NCI-H146 (cell line): ENCODE results near the gene MYBPHL.
A peak's percentile ranks its signal among the peaks of the same experiment; 100 is the strongest.

Experiments used
- DNase-seq: peaks from one replicate; lab custom pipeline; 2025; lab: John Stamatoyannopoulos, UW

MYBPHL gene

DNA sequence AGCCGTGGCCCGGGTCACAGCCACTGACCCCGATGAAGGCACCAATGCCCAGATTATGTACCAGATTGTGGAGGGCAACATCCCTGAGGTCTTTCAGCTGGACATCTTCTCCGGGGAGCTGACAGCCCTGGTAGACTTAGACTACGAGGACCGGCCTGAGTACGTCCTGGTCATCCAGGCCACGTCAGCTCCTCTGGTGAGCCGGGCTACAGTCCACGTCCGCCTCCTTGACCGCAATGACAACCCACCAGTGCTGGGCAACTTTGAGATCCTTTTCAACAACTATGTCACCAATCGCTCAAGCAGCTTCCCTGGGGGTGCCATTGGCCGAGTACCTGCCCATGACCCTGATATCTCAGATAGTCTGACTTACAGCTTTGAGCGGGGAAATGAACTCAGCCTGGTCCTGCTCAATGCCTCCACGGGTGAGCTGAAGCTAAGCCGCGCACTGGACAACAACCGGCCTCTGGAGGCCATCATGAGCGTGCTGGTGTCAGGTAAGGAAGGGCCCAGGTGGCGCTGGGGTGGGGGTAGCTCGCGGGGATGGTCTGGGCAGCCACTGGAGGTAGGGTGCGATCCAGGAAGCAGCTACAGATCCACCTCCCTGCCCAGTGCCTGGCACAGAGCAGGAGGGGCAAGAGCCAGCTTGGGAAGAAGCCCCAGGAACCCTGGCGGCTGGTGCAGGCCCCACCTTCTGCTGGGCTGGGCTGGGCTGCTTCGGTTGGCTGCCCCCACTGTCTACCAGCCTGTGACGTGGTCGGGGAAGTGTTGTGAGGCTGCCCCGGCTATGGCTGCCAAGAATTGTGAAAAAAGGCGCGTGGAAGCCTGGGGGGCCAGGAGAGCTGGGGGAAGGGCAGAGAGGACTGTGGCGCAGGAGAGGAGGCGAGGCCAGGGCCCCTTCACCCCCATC is 53.7 kb downstream of the MYBPHL start:
- no peak for DNase-seq

DNA sequence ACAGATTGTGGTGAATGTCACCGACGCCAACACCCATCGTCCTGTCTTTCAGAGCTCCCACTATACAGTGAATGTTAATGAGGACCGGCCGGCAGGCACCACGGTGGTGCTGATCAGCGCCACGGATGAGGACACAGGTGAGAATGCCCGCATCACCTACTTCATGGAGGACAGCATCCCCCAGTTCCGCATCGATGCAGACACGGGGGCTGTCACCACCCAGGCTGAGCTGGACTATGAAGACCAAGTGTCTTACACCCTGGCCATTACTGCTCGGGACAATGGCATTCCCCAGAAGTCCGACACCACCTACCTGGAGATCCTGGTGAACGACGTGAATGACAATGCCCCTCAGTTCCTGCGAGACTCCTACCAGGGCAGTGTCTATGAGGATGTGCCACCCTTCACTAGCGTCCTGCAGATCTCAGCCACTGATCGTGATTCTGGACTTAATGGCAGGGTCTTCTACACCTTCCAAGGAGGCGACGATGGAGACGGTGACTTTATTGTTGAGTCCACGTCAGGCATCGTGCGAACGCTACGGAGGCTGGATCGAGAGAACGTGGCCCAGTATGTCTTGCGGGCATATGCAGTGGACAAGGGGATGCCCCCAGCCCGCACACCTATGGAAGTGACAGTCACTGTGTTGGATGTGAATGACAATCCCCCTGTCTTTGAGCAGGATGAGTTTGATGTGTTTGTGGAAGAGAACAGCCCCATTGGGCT is 54.5 kb downstream of the MYBPHL start:
- DNase-seq = no peak

DNA sequence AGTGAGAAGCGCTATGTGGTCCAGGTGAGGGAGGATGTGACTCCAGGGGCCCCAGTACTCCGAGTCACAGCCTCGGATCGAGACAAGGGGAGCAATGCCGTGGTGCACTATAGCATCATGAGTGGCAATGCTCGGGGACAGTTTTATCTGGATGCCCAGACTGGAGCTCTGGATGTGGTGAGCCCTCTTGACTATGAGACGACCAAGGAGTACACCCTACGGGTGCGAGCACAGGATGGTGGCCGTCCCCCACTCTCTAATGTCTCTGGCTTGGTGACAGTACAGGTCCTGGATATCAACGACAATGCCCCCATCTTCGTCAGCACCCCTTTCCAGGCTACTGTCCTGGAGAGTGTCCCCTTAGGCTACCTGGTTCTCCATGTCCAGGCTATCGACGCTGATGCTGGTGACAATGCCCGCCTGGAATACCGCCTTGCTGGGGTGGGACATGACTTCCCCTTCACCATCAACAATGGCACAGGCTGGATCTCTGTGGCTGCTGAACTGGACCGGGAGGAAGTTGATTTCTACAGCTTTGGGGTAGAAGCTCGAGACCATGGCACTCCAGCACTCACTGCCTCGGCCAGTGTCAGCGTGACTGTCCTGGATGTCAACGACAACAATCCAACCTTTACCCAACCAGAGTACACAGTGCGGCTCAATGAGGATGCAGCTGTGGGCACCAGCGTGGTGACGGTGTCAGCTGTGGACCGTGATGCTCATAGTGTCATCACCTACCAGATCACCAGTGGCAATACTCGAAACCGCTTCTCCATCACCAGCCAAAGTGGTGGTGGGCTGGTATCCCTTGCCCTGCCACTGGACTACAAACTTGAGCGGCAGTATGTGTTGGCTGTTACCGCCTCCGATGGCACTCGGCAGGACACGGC is 55.3 kb downstream of the MYBPHL start:
- DNase-seq = no peak

DNA sequence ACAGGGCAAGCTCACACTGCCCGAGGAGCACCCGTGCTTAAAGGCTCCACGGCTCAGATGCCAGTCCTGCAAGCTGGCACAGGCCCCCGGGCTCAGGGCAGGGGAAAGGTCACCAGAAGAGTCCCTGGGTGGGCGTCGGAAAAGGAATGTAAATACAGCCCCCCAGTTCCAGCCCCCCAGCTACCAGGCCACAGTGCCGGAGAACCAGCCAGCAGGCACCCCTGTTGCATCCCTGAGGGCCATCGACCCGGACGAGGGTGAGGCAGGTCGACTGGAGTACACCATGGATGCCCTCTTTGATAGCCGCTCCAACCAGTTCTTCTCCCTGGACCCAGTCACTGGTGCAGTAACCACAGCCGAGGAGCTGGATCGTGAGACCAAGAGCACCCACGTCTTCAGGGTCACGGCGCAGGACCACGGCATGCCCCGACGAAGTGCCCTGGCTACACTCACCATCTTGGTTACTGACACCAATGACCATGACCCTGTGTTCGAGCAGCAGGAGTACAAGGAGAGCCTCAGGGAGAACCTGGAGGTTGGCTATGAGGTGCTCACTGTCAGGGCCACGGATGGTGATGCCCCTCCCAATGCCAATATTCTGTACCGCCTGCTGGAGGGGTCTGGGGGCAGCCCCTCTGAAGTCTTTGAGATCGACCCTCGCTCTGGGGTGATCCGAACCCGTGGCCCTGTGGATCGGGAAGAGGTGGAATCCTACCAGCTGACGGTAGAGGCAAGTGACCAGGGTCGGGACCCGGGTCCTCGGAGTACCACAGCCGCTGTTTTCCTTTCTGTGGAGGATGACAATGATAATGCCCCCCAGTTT is 56.1 kb downstream of the MYBPHL start:
- DNase-seq = no peak

DNA sequence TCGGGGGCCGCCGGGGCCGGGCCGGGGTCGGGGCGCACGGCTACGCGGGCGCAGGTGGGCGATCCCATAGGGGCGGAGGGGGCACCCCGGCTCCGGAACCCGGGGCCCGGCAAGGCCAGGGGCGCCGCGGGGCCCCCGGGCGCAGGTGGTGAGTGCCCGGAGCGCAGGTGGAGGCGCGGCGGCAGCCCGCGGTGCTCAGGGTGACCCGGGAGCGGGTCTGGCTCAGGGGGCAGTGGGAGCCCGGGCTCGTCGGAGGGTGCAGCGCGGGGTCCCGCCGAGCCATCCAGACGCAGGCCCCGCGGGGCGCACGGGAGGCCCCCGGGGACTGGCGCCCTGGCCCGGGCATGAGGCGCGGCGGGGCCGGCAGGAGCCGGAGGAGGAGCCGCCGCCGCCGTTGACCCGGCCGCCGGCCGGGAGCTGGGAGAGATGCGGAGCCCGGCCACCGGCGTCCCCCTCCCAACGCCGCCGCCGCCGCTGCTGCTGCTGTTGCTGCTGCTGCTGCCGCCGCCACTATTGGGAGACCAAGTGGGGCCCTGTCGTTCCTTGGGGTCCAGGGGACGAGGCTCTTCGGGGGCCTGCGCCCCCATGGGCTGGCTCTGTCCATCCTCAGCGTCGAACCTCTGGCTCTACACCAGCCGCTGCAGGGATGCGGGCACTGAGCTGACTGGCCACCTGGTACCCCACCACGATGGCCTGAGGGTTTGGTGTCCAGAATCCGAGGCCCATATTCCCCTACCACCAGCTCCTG is 57.0 kb downstream of the MYBPHL start:
- peak; percentile 34 for DNase-seq

DNA sequence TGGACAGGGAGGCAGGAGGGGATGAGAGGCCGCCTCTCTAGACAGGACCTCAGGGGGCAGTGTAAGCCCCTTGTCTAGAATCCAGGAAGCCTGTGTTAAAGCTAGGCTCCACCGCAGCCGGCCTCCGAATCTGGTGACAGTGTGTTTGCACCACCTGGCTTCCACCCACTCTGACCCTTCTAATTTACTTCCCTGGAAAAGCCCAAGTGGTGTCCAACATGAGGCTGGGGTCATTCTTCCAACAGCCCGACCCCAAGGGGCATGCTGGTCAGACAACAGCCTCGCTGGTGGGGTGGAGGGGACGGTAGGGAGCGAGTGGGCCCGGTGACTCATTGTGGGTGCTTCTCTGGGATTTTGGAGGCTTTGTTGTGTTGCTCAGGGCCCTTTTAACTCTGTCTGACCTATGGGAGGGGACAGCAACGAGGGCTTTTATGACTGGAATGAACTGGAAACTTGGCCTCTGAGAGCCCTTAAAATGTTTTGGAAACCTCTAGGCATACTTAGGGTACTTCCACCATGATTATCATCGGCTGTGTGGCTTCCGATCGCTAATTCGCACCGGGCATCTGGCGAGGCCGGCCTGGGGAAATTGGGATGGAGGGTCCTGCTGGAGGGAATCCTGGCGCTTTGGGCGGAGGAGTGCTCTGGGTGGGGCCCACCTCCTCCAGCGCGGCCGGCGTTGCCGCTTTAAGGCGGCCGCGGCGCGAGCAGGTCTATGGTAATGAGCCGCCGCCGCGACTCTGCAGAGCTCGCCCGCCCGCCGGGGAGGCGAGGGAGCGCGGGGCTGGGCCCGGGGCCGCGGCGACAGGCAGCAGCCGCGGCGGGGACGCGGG is 57.8 kb downstream of the MYBPHL start, which contains the start of gene CELSR2:
Gene CELSR2 (plus strand): TSS at position 743 of the 833 bp plus-strand sequence. CDS start 541 bp downstream, outside the sequence.
- peak; percentile 77 for DNase-seq

DNA sequence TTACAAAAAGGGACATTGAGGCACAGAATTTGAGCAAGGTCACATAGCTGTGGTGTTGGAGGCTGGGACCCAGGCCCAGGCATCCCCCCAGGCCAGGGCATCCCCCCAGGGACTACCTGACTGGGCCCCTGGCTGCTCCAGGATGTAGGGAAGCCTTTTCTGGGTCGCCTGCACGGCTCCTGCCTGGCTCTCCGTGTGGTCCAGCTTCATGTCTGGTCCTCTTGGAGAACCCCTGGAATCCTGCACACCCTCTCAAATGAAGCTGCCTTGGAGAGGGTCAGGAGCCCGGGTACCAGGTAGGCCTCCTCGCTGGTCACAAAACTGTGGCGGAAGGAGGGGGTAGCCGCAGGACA is 58.4 kb downstream of the MYBPHL start:
- no peak for DNase-seq

DNA sequence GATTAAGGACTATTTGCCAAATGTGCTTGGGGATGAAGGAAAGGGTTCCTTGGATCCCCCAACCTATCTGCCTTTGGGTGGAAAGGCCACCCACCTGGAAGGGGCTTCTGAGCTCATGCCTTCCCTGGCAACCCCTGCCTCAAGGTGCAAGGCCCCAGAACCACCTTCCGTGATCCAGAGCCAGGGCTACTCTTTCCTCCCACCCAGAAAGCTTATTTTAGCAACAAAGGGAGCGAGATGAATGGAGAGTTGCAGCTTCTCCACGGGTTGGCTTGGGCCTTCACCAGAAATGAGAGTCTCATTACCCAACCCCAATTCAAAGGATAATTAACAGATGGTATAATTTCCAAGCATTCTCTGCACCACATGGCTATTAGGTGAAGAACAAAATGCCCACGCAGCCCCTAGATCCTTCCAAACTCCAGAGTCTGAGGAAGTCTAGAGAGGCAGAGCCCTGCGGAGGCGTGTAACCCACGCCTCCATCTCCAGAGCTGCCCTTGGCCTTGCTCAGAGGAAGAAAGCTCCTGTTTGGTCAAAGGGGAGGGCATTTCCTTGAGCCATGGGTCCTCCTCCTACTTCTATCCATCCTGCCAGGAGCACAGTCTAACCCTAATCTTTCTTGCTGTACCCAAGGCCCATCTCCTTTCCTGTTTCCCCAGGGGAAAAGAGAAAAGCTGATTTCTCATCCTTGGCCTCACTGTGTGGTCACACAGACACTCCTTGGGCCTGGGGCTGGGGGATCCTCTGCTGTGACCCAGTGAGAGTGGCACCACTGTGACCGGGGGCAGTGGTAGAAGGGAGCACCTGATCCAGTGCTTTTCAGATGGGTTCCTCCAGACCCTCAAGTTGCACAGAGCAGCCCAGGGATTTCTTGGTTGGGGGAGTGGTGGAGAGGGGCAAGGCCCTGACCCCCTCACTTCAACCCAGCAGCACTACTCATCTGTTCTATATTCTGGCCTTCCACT is 59.1 kb downstream of the MYBPHL start:
- DNase-seq = no peak

DNA sequence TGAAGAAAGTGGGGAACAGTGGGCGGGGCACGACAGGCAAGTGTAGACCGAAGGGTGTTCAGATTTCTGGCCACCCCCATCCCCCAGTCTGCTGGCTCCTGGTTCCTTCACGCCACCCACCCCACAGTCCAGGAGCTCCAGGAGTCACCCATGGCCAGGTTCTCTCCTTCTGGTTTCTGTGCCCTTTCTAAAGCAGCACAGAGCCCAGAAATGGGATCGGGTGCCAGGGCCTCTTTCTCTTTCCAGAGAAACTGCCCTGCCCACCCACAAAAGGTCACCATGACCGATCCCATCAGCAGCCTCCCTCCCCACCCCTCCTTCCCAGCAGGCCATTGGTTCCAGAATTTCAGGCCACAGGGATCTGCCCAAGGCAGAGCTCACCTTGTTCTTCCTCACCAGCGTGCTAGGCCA is 60.7 kb downstream of the MYBPHL start:
- no peak for DNase-seq

DNA sequence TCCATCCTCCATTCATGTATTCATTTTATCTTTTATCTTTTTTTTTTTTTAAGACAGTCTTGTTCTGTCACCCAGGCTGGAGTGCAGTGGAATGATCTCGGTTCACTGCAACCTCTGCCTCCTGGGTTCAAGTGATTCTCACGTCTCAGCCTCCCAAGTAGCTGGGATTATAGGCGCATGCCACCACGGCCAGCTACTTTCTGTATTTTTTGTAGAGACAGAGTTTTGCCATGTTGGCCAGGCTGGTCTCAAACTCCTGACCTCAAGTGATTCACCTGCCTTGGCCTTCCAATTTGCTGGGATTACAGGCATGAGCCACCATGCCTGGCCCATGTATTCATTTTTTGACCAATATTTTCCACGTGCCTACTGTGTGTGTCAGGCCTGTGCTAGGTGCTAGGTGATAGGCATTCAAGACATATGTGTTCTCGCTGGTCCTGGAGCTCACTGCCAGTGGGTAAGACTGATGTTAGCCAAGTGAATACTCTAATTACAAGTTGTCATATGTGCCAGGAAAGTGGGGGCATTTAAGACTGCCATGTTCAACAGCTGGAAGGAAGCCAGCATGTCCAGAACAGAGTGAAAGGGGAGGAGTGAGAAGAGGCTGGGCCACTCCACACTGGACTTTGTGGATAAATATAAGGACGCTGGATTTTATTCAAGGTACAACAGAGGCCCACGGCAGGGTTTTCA is 62.8 kb downstream of the MYBPHL start:
- DNase-seq = no peak

DNA sequence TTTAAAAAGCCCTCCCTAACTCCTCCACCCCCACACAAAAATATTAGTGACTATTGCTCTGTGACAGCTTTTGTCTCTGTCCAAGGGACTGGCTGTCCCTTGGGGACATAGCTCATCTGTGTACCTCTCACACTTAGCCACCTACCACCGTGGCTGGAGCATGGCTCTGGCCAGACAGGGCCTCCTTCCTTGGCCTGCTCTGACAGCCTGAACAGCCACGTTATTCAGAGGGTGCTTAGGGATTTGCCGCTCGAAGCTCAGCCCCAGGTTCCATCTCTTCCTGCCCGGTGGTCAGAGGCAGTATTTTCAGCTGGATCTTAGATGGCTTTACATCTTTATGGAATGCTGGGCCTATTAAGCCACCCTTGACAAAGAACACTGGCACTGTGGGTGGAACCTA is 63.6 kb downstream of the MYBPHL start:
- DNase-seq = no peak

DNA sequence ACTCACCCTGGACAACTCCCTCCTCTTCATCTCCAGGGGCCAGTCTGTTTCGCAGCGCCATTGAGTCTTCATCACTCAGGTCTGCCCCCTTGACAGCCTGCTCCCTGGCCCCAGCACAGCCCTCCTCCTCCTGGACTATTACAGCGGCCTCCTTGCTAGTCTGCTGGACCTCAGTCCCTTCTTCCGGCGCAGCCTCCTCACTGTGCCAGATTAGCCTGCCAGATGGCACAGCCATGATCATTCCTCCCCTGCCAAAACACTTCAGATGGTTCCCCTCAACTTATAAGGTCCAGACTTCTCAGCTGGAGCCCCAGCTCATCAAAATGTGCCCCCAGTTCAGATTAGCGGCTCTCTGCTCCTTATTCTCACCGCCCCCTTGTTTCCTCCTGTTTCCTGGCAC is 64.4 kb downstream of the MYBPHL start:
- DNase-seq = no peak
